Colonic mucosa (tissue), 4 donors: ENCODE measurements around the gene ABRACL. TPM values are rescaled to one million over a fixed set of nuclear protein-coding genes. Genes with fewer than 3 reads are reported as not detected.
"Not testable (repeated sequence)": the region's sequence is repeated elsewhere in the genome, so short reads cannot be mapped to it uniquely, and the experiment has no call there.

Source experiments
- DNase-seq: peaks from one replicate; pipeline ENCODE4 v3.0.0-alpha.2; 2020
- H3K27ac ChIP-seq: fragments of 200-600 bp; one replicate; pipeline ENCODE4 v1.8.0; 2021
- H3K27me3 ChIP-seq: fragments of 200-600 bp; one replicate; pipeline ENCODE4 v1.8.0; 2021
- H3K36me3 ChIP-seq: fragments of 200-600 bp; one replicate; pipeline ENCODE4 v1.8.0; 2021
- H3K4me1 ChIP-seq: fragments of 200-600 bp; one replicate; pipeline ENCODE4 v1.8.0; 2021; ENCODE audit warnings: mild to moderate bottlenecking
- H3K4me3 ChIP-seq: fragments of 200-600 bp; one replicate; pipeline ENCODE4 v1.8.0; 2021
- H3K9ac ChIP-seq, 2 donors: one replicate each; pipeline ENCODE4 v1.7.0; 2013; ENCODE audit warnings: control low read depth in 2 of 2, low read depth in 2 of 2, low read length in 2 of 2
- H3K9me3 ChIP-seq: fragments of 200-600 bp; one replicate; pipeline ENCODE4 v1.8.0; 2021
- intact Hi-C: fragments of 100-400 bp; cut with DNase I; formaldehyde crosslinking; loops from one replicate; pipeline ENCODE4 v1.14.1; 2022
- total RNA-seq, 2 donors: library from RNA; stranded (reverse); fragmentation: NEBNext Ultra II Directional in 1 of 2; extraction: Animal tissue kit (Norgen Biotek cat#: 25700) in 1 of 2; gene quantifications; one replicate each; pipeline ENCODE4 v1.2.1, GENCODE V29; 2021
- TF ChIP-seq, protein P1 (sequence below): fragments of 200-600 bp; IDR thresholded peaks from one replicate; pipeline ENCODE4 v1.8.0; 2022; ENCODE audit warnings: antibody characterized with exemption, mild to moderate bottlenecking
- donor health status: healthy.
- donor health status: DM: no; HTN: no; CAD: no.
- donor health status: DM: no; HTN: no; CAD: no.

Gene ABRACL
- total RNA-seq, 2 donors from 2014 or later: 64.7 to 90.6 TPM

DNA sequence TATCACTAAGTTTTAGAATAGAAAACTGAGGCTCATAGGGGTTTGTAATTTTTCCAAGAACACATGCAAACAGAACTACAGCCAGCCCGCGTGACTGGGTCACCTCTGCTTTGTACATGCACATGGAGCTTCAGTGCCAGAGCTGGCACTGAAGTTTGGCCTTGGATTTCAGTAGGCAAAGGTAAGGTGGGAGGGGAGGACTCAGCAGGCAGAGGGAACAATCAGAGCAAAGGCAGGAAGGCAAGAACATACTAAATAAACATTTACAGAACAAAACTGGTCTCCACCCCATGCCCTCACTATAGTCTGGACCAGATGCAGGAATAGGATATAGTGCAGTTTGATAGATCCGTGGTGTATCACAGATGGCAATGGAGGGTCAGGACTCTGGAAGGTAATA is 13.6 kb upstream of the ABRACL start:
- H3K9ac ChIP-seq: no peak overlapping the region
- peak; percentile 34 for DNase-seq
- no peaks in the 10 kb centered on the region for H3K36me3 ChIP-seq
- no peaks in the 10 kb centered on the region for H3K4me1 ChIP-seq
- no peaks in the 10 kb centered on the region for H3K9me3 ChIP-seq
- H3K27ac ChIP-seq: no peak overlapping the region
- intact Hi-C loops: no loop called here
- TF ChIP-seq, protein P1, sequence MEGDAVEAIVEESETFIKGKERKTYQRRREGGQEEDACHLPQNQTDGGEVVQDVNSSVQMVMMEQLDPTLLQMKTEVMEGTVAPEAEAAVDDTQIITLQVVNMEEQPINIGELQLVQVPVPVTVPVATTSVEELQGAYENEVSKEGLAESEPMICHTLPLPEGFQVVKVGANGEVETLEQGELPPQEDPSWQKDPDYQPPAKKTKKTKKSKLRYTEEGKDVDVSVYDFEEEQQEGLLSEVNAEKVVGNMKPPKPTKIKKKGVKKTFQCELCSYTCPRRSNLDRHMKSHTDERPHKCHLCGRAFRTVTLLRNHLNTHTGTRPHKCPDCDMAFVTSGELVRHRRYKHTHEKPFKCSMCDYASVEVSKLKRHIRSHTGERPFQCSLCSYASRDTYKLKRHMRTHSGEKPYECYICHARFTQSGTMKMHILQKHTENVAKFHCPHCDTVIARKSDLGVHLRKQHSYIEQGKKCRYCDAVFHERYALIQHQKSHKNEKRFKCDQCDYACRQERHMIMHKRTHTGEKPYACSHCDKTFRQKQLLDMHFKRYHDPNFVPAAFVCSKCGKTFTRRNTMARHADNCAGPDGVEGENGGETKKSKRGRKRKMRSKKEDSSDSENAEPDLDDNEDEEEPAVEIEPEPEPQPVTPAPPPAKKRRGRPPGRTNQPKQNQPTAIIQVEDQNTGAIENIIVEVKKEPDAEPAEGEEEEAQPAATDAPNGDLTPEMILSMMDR: no peak
- H3K27me3 ChIP-seq: no peaks in the 10 kb centered on the region
- no peak overlapping the region for H3K4me3 ChIP-seq

DNA sequence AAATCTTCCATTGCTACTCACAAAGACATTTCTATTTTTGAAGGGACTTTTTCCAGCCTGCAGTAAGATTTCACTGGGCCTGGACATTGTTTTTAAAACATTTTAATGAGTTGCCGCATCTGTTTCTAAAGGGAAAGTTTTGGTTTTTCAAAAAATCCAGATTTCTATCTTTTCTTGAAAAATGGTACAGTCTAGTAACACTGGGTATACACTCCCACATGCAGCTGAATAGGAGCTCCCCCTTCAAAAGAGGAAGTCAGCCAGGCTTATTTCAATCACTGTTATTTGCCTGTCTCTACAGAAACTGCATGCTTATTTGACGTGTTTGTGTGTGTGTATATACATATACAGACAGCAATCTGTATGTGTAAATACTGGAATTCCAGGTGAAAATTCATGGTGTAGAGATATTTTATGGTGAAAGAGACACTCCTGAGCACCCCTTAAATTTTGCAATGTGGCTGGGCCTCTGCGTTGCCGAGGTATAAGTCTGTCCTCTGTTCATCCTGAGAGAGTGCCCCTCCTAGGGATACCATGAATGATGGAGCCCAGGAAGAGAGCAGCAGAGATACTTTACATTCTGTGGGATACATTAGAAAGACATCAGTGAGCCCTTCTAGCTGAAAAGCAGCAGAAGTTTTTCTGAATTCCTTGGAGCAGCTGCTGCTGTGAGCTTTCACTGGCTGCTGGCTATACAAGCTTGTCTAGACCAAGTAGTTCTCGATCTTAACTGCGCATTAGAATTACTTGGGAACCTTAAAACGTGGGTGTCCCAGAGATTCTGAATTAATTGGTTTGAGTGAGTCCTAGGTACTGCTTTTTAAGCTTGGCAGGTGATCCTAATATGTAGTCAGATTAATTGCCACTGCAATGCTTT is 12.0 kb upstream of the ABRACL start:
- intact Hi-C loops: no loop called here
- Histone ChIP-seq H3K27me3 (no peaks in the 10 kb centered on the region), H3K27ac (no peak overlapping the region), H3K4me1 (no peaks in the 10 kb centered on the region), H3K4me3 (no peak overlapping the region), H3K9ac (no peak overlapping the region), H3K9me3 (no peaks in the 10 kb centered on the region), H3K36me3 (no peaks in the 10 kb centered on the region)
- no peak for DNase-seq
- TF ChIP-seq, protein P1: no peak

DNA sequence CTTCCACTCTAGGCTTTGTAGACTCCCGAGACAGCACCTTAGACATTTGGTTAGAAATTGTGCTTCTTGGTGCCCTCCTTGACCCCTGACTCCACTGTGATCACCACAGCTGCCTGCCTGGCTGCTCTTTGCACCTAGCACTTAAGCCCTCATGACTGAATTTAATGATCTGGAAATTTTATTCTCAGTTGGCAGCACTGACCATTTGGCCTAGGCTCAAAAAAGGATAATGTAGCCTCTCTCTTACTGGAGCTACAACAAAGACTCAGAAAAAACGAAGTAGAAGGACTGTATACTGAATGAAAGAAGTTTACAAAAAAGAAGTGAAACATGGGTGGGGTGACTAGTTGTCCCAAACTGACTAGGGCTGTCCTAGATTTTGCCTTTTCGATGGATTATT is 11.3 kb upstream of the ABRACL start:
- no peak overlapping the region for H3K9ac ChIP-seq
- TF ChIP-seq, protein P1: no peak
- H3K4me3 ChIP-seq: no peak overlapping the region
- H3K36me3 ChIP-seq: no peaks in the 10 kb centered on the region
- no peak overlapping the region for H3K27ac ChIP-seq
- H3K9me3 ChIP-seq: no peaks in the 10 kb centered on the region
- no peaks in the 10 kb centered on the region for H3K27me3 ChIP-seq
- intact Hi-C loops: no loop called here
- H3K4me1 ChIP-seq: no peaks in the 10 kb centered on the region
- DNase-seq: no peak

DNA sequence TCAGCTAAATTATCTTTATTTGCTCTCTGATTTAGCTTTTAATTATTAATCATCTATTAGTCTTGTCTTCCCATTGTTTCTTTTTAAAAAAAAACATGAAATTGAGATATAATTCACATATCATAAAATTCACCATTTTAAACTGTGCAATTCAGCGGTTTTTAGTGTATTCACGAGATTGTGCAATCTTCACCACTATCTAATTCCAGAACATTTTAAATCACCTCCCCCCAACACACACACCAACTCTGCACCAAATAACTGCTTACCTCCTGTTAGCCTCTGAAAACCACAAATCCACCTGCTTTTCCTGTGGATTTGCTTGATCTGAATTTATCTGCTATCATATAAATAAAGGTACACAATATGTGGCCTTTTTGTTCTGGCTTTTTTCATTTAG is 8.8 kb upstream of the ABRACL start:
- TF ChIP-seq, protein P1: no peak
- no peak overlapping the region for H3K4me3 ChIP-seq
- no peaks in the 10 kb centered on the region for H3K36me3 ChIP-seq
- no peaks in the 10 kb centered on the region for H3K4me1 ChIP-seq
- H3K27me3 ChIP-seq: no peaks in the 10 kb centered on the region
- no peak for DNase-seq
- no peaks in the 10 kb centered on the region for H3K9me3 ChIP-seq
- no peak overlapping the region for H3K27ac ChIP-seq
- H3K9ac ChIP-seq: no peak overlapping the region
- intact Hi-C loops: no loop called here

DNA sequence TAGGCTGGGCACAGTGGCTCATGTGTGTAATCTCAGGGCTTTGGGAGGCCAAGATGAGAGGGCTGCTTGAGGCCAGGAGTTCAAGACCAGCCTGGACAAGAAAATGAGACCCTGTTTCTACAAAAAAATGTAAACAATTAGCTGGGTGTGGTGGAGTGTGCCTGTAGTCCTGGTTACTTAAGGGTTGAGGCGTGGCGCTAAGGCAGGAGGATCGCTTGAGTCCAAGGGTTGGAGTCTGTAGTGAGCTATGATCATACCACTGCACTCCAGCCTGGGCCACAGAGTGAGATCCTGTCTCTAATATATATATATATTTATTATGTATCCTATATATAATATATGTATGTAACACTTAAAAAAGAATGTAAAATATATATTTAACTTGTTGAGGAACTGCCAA is 7.9 kb upstream of the ABRACL start:
- TF ChIP-seq, protein P1: no peak
- Histone ChIP-seq H3K9me3 (no peaks in the 10 kb centered on the region), H3K36me3 (no peaks in the 10 kb centered on the region), H3K4me1 (no peaks in the 10 kb centered on the region), H3K4me3 (no peak overlapping the region), H3K27ac (no peak overlapping the region), H3K9ac (no peak overlapping the region), H3K27me3 (no peaks in the 10 kb centered on the region)
- peak; percentile 65 for DNase-seq
- intact Hi-C loops: no loop called here

DNA sequence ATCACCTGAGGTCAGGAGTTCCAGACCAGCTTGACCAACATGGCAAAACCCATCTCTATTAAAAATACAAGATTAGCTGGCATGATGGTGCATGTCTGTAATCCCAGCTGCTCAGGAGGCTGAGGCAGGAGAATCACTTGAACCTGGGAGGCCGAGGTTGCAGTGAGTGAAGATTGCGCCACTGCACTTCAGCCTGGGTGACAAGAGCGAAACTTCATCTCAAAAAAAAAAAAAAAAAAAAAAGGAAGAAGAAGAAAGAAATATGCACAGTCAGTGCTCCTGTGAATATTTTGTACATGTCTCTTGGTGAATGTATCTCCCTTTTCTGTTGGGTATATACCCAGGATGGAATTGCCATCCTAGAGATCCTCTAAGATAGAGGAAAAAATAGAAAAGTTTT is 3.1 kb upstream of the ABRACL start:
- intact Hi-C loops, H3K9ac ChIP-seq, H3K9me3 ChIP-seq, H3K36me3 ChIP-seq, H3K4me1 ChIP-seq, H3K27me3 ChIP-seq, DNase-seq, H3K27ac ChIP-seq, H3K4me3 ChIP-seq: not testable (repeated sequence)
